Peyer's patch (tissue), 4 donors: ENCODE results near the gene RAD51B. TPM values are rescaled to one million over a fixed set of nuclear protein-coding genes. Genes with fewer than 3 reads are reported as not detected.

Source experiments
- DNase-seq, 3 donors: peaks; one replicate each; pipeline ENCODE4 v3.0.0-alpha.2; 2017 to 2019
- H3K27ac ChIP-seq, 4 donors: fragments of 200-600 bp; sonication (generic); one replicate each; pipeline ENCODE4 v1.5.1; 2016 to 2019
- H3K27me3 ChIP-seq, 2 donors: fragments of 200-600 bp; sonication (generic); one replicate each; pipeline ENCODE4 v1.5.1; 2019
- H3K36me3 ChIP-seq, 3 donors: fragments of 200-600 bp; sonication (generic); one replicate each; pipeline ENCODE4 v1.5.1; 2016 to 2019
- H3K4me1 ChIP-seq, 4 donors: fragments of 200-600 bp; sonication (generic); one replicate each; pipeline ENCODE4 v1.5.1; 2016 to 2019
- H3K4me3 ChIP-seq, 4 donors: fragments of 200-600 bp; sonication (generic); 1 replicate in 3 of 4; 2 replicates in 1 of 4; pipeline ENCODE4 v1.5.1; 2016 to 2019; ENCODE audit warnings: mild to moderate bottlenecking in 1 of 4
- H3K9me3 ChIP-seq, 4 donors: fragments of 200-600 bp; sonication (generic); one replicate each; pipeline ENCODE4 v1.5.1; 2016 to 2019; ENCODE audit warnings: mild to moderate bottlenecking in 1 of 4
- CTCF ChIP-seq, 6 experiments: fragments of 450-650 bp in 4 of 6; fragments of 200-600 bp in 2 of 6; sonication (generic) in 1 of 6; IDR thresholded peaks; one replicate each; pipeline ENCODE4 v1.5.1; 2017 to 2019; ENCODE audit warnings: antibody characterized with exemption in 6 of 6, mild to moderate bottlenecking in 3 of 6, moderate library complexity in 1 of 6
- POLR2A ChIP-seq, 2 donors: fragments of 450-650 bp; IDR thresholded peaks; one replicate each; pipeline ENCODE4 v1.5.1; 2017; ENCODE audit warnings: antibody characterized with exemption in 2 of 2, mild to moderate bottlenecking in 2 of 2, moderate library complexity in 2 of 2
- total RNA-seq, 4 donors: library from RNA; depleted of rRNA; stranded (reverse); fragments of >200 nt; gene quantifications; one replicate each; pipeline ENCODE4 v1.1.0, GENCODE V29; 2016

Gene RAD51B
- total RNA-seq, 4 donors from 2014 or later: 12.6 to 103 (median 33.1) TPM

- DNase-seq: no peak
- Histone ChIP-seq H3K36me3 (no peaks in the 10 kb centered on the region), H3K9me3 (no peaks in the 10 kb centered on the region), H3K4me1 (peaks cover 0 to 27% (median 14%) of the 10 kb centered on the region in 4 donors), H3K27ac (peak overlapping the region in 3 of 4 donors; percentile 2 to 65 (median 30)), H3K27me3 (no peaks in the 10 kb centered on the region), H3K4me3 (no peak overlapping the region)
- TF ChIP-seq POLR2A (IDR thresholded peaks at IDR 0.05): no peak
- no peak for TF ChIP-seq CTCF (IDR thresholded peaks at IDR 0.05)
Measured at GRCh38 chr14:68402525-68403101, 583.0 kb downstream of the RAD51B start.

GRCh38 chr14:68403191-68404145, 583.9 kb downstream of the RAD51B start:
- Histone ChIP-seq H3K4me3 (no peak overlapping the region), H3K4me1 (peaks cover 0 to 26% (median 12%) of the 10 kb centered on the region in 4 donors), H3K36me3 (no peaks in the 10 kb centered on the region), H3K9me3 (no peaks in the 10 kb centered on the region), H3K27ac (peak overlapping the region in 3 of 4 donors; percentile 36 to 65 (median 40)), H3K27me3 (no peaks in the 10 kb centered on the region)
- no peak for TF ChIP-seq POLR2A (IDR thresholded peaks at IDR 0.05)
- no peak for DNase-seq

- Histone ChIP-seq H3K36me3 (no peaks in the 10 kb centered on the region), H3K27ac (peak overlapping the region; percentile 0 to 65 (median 38)), H3K27me3 (no peaks in the 10 kb centered on the region), H3K9me3 (no peaks in the 10 kb centered on the region), H3K4me3 (no peak overlapping the region), H3K4me1 (peaks cover 0 to 26% (median 12%) of the 10 kb centered on the region in 4 donors)
- no peak for DNase-seq
- no peak for TF ChIP-seq CTCF (IDR thresholded peaks at IDR 0.05)
Measured at GRCh38 chr14:68404146-68404527, 584.6 kb downstream of the RAD51B start.

GRCh38 chr14:68404652-68405183, 585.1 kb downstream of the RAD51B start:
- Histone ChIP-seq H3K27ac (peak overlapping the region; percentile 0 to 65 (median 38)), H3K36me3 (no peaks in the 10 kb centered on the region), H3K4me3 (no peak overlapping the region), H3K4me1 (peaks cover 0 to 26% (median 12%) of the 10 kb centered on the region in 4 donors), H3K27me3 (no peaks in the 10 kb centered on the region), H3K9me3 (no peaks in the 10 kb centered on the region)
- no peak for DNase-seq
- TF ChIP-seq POLR2A (IDR thresholded peaks at IDR 0.05) (no peak), CTCF (IDR thresholded peaks at IDR 0.05) (no peak)

GRCh38 chr14:68405961-68406360, 586.4 kb downstream of the RAD51B start:
- H3K9me3 ChIP-seq: no peaks in the 10 kb centered on the region

More at GRCh38 chr14:68405961-68406360, 586.4 kb downstream of the RAD51B start:
- DNase-seq: no peak
- Histone ChIP-seq H3K27me3 (no peaks in the 10 kb centered on the region), H3K4me3 (no peak overlapping the region), H3K27ac (peak overlapping the region in 2 of 4 donors; percentile 12 to 47), H3K4me1 (peaks cover 0 to 14% (median 8%) of the 10 kb centered on the region in 4 donors), H3K36me3 (no peaks in the 10 kb centered on the region)
- TF ChIP-seq CTCF (IDR thresholded peaks at IDR 0.05): no peak
- TF ChIP-seq POLR2A (IDR thresholded peaks at IDR 0.05): no peak
